GM19463 (cell line): Measurements from ENCODE around the gene CMTM7.
A peak's percentile ranks its signal among the peaks of the same experiment; 100 is the strongest.
"Not testable (repeated sequence)": the region's sequence is repeated elsewhere in the genome, so short reads cannot be mapped to it uniquely, and the experiment has no call there.

Source experiments
- ATAC-seq: cut with Tn5 transposase; IDR thresholded peaks from one replicate; pipeline ENCODE4 v1.9.1; 2021; ENCODE audit warnings: mild to moderate bottlenecking, moderate library complexity; ENCODE audit not compliant: unreplicated experiment

The CMTM7 gene

DNA sequence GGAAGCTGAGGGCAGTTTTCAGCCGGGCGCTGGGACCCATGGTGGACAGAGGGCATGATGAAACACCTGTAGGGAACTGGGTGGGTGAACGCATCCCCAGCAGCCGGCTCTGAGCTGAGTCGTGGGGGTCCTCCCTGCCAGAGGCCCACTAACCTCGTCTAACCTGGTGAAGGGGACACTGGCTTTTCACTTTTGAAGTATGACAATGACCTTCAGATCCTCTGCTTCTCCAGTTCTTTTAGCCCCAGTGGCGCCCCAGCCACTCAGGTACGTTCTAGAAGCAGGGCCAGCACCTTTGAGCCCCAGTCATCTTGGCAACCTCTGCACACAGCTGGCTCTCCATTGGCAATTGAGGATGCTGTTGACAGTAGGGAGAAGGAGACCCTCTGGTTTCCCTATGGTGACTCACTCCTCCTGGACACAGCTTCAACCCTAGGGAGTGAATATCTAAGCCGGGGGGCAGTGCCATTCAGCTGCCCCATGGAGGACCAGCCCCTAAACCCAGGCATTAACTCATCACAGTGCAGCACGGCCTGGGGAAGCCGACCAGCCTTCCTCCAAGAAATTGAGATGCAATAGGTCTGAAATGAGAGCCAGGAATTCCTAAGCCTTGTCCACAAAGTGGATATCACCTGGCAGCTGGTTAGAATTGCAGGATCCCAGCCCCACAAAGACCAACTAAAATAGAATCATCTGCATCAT, 64.9 kb downstream of the CMTM7 start:
- ATAC-seq = no peak

DNA sequence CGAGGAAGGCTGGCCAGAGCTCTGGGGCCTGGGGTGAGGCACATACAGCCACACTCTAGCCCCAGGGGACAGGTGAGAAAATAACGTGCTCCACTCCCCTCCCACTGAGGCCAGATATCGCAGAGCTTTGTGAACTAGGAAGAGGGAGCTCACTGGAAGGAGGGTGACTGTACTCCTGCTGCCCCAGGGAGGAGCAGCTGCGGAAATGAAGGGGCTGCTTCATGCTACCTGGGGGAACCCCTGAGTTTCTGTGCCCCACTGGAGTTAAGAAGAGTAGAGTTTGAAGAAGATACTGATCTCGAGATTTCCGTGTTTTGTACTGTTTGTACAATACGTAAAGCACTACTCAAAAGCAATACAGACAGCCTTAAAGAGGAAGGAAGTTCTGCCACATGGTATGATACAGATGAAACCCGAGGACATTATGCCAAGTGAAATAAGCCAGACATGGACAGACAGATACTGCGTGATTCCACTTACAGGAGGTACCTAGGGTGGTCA, 66.4 kb downstream of the CMTM7 start:
- no peak for ATAC-seq

DNA sequence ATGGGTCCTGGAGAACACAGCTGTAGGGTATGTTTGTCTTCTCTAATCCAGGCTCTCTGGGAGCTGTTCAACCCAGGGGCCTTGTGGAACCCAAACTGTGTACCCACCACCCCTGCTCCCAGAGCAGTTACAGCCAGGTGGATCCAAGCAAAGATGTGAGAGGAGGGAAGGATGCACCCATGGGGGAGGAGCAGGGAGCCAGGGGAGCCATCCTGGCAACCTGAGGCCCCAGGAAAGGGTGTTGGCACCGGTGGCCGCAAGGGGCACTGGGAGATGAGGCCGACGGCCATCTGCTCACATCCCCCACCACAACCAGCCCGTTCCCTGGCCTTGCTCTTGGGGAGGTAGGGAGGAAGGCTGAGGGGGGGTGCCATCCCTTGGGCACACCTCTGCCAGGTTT, 67.8 kb downstream of the CMTM7 start:
- no peak for ATAC-seq

DNA sequence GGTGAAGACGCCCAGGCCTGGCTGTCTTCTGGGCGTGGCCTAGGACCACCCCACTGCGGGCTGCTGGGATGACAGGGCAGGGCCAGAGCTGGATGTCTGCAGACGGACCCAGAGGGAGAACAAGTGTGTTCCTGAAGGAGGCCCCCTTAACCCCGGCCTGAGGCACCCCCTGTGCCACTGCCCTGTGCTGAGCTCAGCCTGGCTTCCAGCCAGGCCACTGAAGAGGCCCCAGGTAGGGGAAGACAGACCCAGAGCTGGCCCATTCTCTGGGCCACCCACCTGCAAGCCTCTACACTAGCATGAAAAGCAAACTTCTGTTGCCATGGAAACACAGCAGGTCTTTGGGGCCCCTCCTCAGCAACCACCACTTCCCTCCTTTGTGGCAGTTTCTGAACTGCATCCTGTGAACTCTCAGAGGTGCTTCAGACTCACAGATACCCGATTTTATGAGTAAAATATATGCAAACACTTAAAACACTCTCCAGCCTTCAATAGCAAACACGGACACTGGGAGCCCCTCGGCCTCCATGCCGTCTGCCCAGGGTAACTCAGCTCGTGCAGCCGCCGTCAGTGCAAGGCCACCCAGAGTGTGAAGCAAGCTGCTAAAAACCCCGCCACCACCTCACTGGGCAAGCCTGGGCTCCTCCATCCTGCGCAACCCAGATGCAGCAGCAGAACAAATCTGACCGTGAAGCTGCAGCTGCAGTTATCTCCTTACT, 68.5 kb downstream of the CMTM7 start:
- ATAC-seq = peak; percentile 79

DNA sequence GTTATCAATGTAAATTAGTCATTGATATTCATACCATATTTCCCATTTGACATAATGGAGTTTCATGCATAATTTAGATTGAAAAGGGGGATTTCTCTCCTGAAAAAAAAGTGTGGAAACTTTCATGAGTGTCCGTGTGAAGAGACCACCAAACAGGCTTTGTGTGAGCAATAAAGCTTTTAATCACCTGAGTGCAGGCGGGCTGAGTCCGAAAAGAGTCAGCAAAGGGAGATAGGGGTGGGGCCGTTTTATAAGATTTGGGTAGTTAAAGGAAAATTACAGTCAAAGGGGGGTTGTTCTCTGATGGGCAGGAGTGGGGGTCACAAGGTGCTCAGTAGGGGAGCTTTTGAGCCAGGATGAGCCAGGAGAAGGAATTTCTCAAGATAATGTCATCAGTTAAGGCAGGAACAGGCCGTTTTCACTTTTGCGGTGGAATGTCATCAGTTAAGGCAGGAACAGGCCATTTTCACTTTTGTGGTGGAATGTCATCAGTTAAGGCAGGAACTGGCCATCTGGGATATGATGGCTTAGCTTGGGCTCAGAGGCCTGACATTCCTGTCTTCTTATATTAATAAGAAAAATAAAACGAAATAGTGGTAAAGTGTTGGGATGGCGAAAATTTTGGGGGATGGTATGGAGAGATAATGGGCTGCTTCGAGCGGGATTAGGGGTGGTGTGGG, 69.3 kb downstream of the CMTM7 start:
- ATAC-seq = not testable (repeated sequence)

DNA sequence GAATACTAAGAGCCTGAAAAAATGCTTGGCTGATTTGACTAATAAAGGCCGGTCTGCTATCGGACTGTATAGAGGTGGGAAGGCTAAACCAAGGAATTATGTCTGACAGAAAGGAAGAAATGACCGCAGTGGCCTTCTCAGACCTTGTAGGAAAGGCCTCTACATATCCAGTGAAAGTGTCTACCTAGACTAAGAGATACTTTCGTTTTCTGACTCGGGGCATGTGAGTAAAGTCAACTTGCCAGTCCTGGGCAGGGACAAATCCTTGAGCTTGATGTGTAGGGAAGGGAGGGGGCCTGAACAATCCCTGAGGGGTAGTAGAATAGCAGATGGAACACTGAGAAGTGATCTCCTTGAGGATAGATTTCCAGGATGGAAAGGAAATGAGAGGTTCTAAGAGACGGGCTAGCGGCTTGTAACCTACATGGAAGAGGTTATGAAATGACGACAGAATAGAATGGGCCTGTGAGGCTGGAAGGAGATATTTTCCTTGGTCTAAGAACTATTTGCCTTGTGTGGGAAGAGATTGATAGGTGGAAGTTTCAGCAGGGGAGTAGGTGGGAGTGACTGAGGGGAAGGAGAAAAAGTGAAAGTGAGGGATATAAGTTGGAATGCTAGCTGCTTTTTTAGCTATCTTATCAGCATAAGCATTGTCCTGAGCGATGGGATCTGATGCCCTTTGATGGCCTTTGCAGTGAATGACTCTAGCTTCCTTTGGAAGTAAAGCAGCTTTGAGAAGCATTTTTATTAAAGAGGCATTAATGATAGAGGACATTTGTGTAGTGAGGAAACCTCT, 70.7 kb downstream of the CMTM7 start:
- not testable (repeated sequence) for ATAC-seq

DNA sequence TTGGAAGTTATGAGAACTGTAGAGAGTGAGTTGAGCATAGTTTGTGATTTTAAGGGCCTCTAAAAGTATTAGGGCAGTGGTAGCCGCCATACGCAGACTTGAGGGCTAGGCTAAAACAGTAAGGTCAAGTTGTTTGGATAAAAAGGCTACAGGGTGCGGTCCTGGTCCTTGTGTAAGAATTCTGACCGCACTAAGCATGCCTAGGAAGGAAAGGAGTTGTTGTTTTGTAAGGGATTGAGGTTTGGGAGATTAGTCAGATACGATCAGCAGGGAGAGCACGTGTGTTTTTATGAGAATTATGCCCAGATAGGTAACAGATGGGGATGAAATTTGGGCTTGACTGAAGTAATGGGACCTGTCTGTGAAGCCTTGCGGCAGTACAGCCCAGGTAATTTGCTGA, 71.8 kb downstream of the CMTM7 start:
- not testable (repeated sequence) for ATAC-seq

DNA sequence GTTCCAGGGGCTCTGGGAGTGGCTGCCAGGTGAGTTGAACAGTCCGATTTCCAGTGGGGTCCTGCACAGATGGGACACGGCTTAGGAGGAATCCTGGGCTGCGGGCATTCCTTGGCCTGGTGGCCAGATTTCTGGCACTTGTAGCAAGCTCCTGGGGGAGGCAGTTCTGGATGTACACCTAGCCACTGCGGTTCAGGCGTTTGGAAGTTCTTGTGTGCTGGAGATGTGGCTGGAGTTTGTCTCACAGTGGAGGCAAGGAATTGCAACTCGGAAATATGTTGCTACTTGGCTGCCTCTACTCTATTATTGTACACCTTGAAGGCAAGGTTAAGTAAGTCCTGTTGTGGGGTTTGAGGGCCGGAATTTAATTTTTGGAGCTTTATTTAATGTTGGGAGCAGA, 73.1 kb downstream of the CMTM7 start:
- ATAC-seq = not testable (repeated sequence)

DNA sequence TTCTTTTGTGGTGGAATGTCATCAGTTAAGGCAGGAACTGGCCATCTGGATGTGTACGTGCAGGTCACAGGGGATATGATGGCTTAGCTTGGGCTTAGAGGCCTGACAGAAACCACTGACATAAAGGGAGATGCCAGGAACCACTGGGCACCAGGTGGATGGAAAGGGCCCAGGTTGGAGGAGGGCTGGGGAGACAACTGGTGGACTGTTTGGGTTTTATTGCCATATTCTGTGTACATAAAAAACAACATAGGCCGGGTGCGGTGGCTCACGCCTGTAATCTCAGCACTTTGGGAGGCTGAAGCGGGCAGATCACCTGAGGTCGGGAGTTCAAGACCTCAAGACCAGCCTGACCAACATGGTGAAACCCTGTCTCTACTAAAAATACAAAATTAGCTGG, 75.2 kb downstream of the CMTM7 start:
- ATAC-seq = not testable (repeated sequence)

DNA sequence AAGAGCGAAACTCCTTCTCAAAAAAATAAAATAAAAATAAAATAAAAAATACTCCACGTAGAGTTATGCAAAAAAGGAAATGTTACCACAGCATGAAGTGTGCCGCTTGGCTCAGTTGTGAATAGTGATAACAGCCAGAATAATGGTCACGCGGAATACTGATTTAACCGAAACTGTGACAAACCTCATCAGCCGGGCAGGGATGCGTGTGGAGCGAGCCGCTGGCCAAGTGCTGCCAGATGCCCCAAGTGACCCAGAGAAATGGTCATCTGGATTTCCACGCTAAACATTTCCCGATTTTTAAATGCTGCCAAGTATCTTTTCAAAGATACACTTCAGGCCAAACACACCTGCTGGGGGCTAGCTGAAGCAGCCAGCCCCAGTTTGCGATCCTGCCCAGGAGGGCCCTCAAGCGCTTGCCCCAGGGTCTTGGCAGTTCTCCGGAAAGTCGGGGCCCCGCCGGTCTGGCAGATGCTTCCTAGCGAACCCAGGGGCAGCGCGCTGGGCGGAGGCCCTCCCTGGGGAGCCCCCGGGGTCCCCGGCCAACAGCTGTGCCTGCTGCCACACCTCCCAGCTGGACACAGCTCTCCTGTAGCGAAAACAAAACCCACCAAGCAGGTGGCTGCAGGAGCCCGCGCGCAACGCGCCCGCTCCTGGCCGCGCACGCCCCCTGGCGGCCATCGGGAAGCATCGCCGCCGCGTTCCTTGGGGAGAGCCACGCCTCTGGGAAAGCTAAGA, 75.8 kb downstream of the CMTM7 start:
- peak; percentile 71 for ATAC-seq

DNA sequence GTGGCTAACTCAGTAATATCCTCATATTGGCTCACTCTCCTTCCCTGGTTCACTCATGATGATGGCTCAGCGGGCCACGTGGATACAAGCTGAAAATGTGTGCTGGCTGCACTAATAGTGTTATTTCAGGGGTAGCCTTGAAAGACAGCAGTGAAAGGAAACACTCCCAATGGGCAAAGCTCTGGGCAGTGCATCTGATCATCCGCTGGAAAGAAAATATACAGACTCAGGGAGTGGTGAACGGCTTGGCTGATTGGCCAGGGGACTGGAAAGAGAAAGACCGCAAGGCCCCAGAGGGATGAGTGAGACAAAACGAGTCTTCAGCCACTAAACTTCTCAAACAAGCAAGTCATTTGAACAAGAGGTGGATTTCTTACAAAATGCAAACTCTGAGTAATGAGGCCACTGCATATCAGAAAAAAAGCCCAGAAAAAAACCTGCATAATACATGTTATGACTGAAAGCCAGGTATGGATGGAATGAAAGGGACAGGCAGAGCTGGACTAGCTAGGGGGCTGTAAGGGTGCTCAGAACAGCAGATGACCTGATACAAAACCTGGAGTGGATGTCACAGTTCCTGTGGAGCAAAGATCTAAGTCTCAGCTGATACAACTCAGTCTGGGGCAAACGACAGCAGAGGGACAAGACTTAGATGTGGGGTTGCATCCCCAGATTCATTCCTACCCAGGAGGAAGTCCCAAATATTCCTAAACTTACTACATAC, 77.7 kb downstream of the CMTM7 start:
- peak; percentile 38 for ATAC-seq

DNA sequence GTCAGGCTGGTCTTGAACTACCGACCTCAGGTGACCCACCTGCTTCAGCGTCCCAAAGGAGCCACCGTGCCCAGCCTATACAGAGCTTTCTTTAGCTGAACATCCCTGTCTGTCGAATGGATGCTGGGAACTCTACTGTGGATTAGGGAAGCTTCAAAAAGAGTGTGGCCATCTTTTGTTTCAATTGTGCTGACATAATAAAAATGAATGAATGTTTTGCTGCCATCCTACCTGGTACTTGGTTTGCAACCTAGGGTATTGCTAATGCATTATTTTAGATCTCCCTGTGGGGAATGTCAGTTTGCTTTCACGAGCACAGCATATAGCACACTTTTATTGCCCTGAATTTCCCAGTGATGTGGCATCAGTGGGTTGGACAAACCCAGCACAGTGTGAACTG, 78.7 kb downstream of the CMTM7 start:
- ATAC-seq = no peak

DNA sequence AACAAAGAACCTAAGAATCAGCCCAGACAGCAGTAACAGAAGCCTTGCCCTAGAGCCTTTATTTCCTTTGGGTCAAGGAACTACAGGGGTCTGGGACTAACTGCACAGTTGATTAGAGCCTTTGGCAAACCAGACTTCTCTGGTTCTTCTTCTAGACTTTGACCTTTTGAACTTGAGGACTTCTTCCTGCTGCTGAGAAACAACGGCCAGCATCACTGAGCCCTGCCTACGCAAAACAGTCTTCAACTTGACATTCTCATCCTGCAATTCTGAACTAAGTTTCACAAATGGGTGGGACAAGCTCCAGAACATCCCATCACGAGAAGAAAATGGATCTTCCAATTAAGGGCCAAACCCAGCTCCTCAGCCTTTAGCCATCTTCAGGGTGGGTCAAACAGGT, 79.6 kb downstream of the CMTM7 start:
- ATAC-seq = no peak

DNA sequence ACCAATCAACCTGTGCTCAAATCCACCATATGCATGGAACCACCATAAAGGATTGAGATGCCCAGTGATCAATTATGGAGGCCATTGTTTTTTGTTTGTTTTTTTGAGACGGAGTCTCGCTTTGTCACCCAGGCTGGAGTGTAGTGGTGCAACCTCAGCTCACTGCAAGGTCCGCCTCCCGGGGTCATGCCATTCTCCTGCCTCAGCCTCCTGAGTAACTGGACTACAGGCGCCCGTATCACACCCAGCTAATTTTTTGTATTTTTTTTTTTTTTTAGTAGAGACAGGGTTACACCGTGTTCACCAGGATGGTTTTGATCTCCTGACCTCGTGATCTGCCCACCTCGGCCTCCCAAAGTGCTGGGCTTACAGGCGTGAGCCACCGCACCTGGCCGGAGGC, 80.5 kb downstream of the CMTM7 start:
- not testable (repeated sequence) for ATAC-seq

DNA sequence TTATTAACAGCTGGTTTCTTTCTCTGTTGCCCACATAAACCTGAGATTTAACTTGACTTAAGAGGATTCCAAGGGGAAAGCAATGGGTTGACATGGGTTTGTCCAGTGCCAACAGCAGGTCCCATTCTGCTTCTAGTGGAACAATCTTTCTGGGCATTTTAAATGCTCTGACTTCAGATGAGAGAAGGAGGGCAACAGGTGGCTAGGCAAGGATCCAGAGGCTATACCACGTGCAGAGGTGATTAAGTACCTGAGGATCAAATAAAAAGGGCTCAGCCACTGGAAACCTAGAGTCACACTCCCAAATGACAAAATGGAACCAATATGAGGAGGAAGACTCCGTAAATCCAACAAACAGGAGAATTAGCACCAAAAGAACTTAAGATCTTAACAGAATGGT, 82.5 kb downstream of the CMTM7 start:
- no peak for ATAC-seq

DNA sequence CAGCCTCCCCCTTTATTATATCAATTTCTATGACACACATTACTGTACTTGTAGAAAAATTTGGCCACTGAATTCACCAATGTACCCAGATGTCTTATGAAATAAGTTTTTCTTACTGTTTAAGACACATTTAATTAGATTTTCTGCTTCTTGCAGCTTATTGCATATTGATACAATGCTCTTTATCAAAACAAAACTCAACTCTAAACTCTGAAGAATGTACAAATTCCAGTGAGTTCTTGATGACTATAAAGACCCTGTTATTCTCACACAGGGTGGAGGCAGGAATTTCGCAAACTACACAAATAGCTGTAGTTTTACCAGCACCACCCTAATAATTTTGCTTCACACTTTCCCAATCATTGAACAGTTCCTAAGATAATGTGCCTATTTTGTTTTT, 89.0 kb downstream of the CMTM7 start:
- no peak for ATAC-seq

DNA sequence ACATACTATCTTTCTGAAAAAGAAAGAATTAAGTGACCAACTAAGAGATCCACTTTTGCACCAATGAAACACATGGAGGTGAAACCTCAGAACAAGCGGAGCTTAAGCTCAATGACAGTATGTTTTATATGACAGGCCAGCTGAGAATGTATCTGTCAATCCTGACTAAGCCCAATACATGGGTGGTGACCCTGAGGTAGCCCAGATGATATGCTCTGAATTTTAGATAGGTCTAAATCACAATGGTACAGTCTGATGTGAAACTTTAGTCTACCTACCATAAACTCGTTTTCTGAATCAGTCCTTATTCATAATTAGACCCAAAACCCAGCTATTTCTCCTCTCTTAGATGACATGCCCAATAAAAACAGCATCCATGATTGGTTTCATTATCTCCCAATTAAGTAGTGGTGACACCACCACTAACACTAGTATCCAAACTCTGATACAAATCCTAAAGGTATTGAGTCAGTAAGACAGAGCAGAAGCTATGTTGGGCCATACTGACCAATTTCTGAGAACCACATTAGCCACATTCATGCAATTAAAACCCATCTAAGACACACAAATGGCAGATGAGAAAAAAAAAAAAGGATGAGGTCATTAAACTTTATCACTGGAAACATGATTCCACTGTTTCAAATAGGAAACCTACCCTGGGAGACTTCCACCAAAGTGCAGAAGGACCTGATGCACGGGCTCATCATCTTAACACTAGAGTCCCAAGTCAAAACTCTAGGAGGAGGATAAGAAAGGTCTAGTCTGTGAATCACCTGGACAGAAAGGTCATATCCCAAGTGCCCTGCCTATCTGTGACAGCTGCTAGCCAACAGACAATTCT, 90.4 kb downstream of the CMTM7 start:
- ATAC-seq = no peak

DNA sequence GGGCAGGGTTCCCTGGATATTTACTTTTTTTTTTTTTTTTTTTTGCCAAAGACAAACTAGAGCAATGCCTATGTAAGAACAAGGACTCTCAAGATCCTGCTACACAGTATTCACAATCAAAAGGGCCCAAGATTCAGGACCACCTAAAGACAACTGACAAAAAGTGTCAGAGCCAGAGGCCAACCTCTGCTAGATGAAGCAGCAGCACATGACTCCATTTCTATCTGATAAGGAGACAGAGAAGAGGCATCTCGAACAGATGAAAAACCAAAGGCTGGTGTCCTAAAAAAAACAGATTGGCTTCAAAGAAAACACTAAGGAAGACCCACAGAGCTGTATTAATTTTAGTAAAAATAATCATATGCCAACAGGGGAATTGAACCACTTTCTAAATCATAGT, 91.0 kb downstream of the CMTM7 start:
- no peak for ATAC-seq

DNA sequence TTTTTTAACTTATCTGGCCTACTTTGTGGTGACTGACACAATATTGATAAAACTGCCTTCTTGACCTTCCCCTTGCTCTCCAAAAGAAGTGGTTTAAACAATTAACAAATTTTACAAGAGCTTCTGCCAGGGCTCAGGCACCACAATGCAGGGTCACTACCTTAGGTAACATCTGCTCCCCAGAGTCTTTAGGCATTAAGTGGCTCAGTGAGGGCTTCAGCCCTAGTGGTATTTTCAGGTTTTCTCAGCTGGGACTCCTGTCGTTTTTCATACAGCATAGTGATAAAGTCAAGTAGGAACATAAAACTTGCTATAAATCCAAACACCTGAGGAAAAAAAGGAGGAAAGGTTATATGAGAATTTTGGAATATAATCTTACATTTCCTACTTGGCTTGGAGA, 92.1 kb downstream of the CMTM7 start:
- no peak for ATAC-seq
